Caco-2 (cell line): ENCODE data around the gene CYP20A1. TPM values are rescaled to one million over a fixed set of nuclear protein-coding genes. Genes with fewer than 3 reads are reported as not detected.

ENCODE experiments used
- BruUV-seq: library from RNA; stranded (reverse); fragments of 400-500 nt; replicated peaks from 2 replicates; lab custom pipeline; 2021; lab: Mats Ljungman, UMichigan
- CTCF ChIA-PET: fragments of 300-600 bp; sonication (Branson Sonifier 250); formaldehyde crosslinking; loops from one replicate; lab custom pipeline; 2022; ENCODE audit warnings: antibody characterized with exemption; lab: Charles Lee
- POLR2A ChIA-PET: fragments of 300-600 bp; sonication (Branson Sonifier 250); formaldehyde crosslinking; loops from one replicate; lab custom pipeline; 2022; ENCODE audit warnings: antibody characterized with exemption; lab: Charles Lee
- DNase-seq, 2 experiments: peaks; one replicate each; pipeline versions ENCODE4 v3.0.0 to v3.0.0-alpha.2; 2020 to 2022
- H3K27me3 ChIP-seq: replicated peaks from 2 replicates; pipeline ENCODE4 v1.6.0; 2011; ENCODE audit warnings: low read length; ENCODE audit not compliant: control insufficient read depth, insufficient read depth
- H3K36me3 ChIP-seq: 2 replicates; pipeline ENCODE4 v1.5.1; 2011; ENCODE audit warnings: low read length; ENCODE audit not compliant: control insufficient read depth, insufficient read depth
- H3K4me1 ChIP-seq: fragments of 250-450 bp; sonication (Bioruptor Pico); 2 replicates; pipeline ENCODE4 v1.5.1; 2020; ENCODE audit warnings: mild to moderate bottlenecking
- H3K4me3 ChIP-seq: 2 replicates; pipeline ENCODE4 v1.5.1; 2011; ENCODE audit warnings: low read depth, mild to moderate bottlenecking, control low read depth, low read length
- H3K9me3 ChIP-seq: fragments of 250-450 bp; sonication (Bioruptor Pico); 2 replicates; pipeline ENCODE4 v1.5.1; 2020; ENCODE audit warnings: mild to moderate bottlenecking, moderate library complexity
- H3K27ac Mint-ChIP-seq: one replicate; pipeline ENCODE4 v1.8.0; 2022; ENCODE audit warnings: mixed read lengths; ENCODE audit not compliant: unreplicated experiment
- H3K27me3 Mint-ChIP-seq: one replicate; pipeline ENCODE4 v1.8.0; 2022; ENCODE audit warnings: mixed read lengths; ENCODE audit not compliant: insufficient read depth, unreplicated experiment
- H3K36me3 Mint-ChIP-seq: one replicate; pipeline ENCODE4 v1.8.0; 2022; ENCODE audit warnings: mild to moderate bottlenecking, mixed read lengths; ENCODE audit not compliant: insufficient read depth, unreplicated experiment
- H3K4me1 Mint-ChIP-seq: one replicate; pipeline ENCODE4 v1.8.0; 2022; ENCODE audit warnings: low read depth, mixed read lengths; ENCODE audit not compliant: unreplicated experiment
- H3K4me3 Mint-ChIP-seq: one replicate; pipeline ENCODE4 v1.8.0; 2022; ENCODE audit warnings: mild to moderate bottlenecking, moderate library complexity, mixed read lengths; ENCODE audit not compliant: unreplicated experiment
- H3K9me3 Mint-ChIP-seq: one replicate; pipeline ENCODE4 v1.8.0; 2022; ENCODE audit warnings: mixed read lengths; ENCODE audit not compliant: unreplicated experiment
- intact Hi-C: fragments of 100-400 bp; cut with micrococcal nuclease; formaldehyde crosslinking; loops from one replicate; pipeline ENCODE4 v1.10.0; 2022; ENCODE audit not compliant: unreplicated experiment
- total RNA-seq: library from RNA; stranded (reverse); gene quantifications from 2 replicates; pipeline ENCODE4 v1.2.3, GENCODE V29; 2022
- TF ChIP-seq, protein P1 (sequence below), 2 experiments: fragments of 200-600 bp in 1 of 2; IDR thresholded peaks; 1 replicate in 1 of 2; 2 replicates in 1 of 2; pipeline versions ENCODE4 v1.5.1 to v1.8.0; 2011 to 2022; ENCODE audit warnings: antibody characterized with exemption in 1 of 2, control low read depth in 1 of 2, inconsistent platforms in 1 of 2, low read depth in 1 of 2, low read length in 1 of 2, mild to moderate bottlenecking in 1 of 2, moderate library complexity in 1 of 2; ENCODE audit not compliant: insufficient read depth in 1 of 2, severe bottlenecking in 1 of 2, unreplicated experiment in 1 of 2

Gene CYP20A1
- total RNA-seq, 1 experiment from 2014 or later = 39.3 TPM

DNA sequence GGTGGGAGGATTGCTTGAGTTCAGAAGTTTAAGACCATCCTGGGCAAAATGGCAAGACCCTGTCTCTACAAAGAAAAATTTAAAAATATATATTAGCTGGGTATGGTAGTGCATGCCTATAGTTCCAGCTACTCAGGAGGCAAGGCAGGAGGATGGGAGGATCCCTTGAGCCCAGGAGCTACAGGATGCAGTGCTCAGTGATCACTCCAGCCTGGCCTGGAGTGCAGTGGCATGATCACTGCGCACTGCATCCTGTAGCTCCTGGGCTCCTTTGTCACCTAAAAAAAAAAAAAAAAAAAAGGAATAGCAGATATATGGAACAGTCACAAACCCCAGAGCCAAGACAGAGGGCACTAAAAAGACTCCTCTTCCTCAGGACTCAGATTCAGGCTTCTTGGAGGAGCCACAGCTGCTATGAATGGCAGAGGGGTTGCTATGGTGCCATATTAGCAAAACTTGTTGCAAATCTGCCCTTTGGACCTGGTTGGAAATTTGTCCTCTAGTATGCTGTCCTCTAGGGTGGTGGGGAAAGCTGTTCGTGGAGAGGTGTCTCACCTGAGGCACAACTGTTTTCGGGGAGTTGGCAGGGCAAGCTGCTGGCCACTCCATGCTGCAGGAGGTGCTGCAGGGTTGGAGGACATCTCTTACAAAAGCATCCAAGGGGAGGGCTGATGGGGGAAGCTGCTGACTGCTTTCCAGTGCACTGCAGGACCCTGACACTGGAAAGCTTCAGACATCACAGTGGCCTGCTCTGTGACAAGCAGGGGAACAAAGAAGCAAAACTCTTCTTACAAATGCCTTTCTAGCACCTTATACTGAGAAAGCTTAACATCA, 22.7 kb downstream of the CYP20A1 start:
- Histone ChIP-seq H3K36me3 (peaks cover 2% of the 10 kb centered on the region; the same call in 1 of the 2 replicates), H3K9me3 (no peaks in the 10 kb centered on the region), H3K4me3 (no peak overlapping the region), H3K27me3 (no peaks in the 10 kb centered on the region), H3K4me1 (no peaks in the 10 kb centered on the region)
- TF ChIP-seq, protein P1, sequence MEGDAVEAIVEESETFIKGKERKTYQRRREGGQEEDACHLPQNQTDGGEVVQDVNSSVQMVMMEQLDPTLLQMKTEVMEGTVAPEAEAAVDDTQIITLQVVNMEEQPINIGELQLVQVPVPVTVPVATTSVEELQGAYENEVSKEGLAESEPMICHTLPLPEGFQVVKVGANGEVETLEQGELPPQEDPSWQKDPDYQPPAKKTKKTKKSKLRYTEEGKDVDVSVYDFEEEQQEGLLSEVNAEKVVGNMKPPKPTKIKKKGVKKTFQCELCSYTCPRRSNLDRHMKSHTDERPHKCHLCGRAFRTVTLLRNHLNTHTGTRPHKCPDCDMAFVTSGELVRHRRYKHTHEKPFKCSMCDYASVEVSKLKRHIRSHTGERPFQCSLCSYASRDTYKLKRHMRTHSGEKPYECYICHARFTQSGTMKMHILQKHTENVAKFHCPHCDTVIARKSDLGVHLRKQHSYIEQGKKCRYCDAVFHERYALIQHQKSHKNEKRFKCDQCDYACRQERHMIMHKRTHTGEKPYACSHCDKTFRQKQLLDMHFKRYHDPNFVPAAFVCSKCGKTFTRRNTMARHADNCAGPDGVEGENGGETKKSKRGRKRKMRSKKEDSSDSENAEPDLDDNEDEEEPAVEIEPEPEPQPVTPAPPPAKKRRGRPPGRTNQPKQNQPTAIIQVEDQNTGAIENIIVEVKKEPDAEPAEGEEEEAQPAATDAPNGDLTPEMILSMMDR (IDR thresholded peaks at IDR 0.05; ENCODE audit: insufficient read depth in 1 of 2, low read depth in 1 of 2, low read length in 1 of 2, severe bottlenecking in 1 of 2, unreplicated experiment in 1 of 2) = no peak
- Mint-ChIP-seq H3K4me3 (no peak overlapping the region), H3K27me3 (no peaks in the 10 kb centered on the region), H3K4me1 (peaks cover 6% of the 10 kb centered on the region), H3K36me3 (peaks cover 25% of the 10 kb centered on the region), H3K9me3 (no peaks in the 10 kb centered on the region), H3K27ac (no peak overlapping the region)
- intact Hi-C loops = no loop called here
- ChIA-PET POLR2A (interaction anchor here (0.7 kb wide), 1 partner anchor 626 kb away, joined by 12 read pairs; no protein-coding TSS in a partner anchor), CTCF (interaction anchor here (0.7 kb wide), 1 partner anchor 274 kb away, joined by 3 read pairs; no protein-coding TSS in a partner anchor)
- BruUV-seq = no TSS peak
- DNase-seq = peak in 1 of 2 experiments; percentile 10

DNA sequence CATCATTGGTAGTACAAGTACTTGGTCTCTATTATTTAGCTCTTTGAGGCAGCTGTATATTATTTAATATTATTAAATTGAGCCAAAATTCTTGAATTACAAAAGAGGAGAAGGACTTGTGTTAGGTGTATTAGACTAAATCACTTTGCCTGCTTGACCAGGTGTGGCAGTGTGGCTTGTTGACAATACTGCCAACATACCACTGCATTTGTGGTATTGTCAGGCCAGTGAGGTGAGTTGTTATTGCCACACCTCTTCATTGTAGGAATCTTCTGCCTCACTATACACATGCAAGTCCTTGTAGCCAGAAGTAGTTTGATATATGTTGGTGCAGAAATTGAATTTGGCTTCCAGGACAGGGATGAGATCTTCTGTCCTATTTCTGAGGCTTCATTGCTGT, 40.5 kb downstream of the CYP20A1 start:
- H3K4me3 ChIP-seq = no peak overlapping the region
- no peak overlapping the region for H3K4me3 Mint-ChIP-seq
- ChIA-PET CTCF (no interaction called here), POLR2A (no interaction called here)
- H3K27ac Mint-ChIP-seq = no peak overlapping the region
- no peaks in the 10 kb centered on the region for H3K9me3 ChIP-seq
- H3K27me3 ChIP-seq = no peaks in the 10 kb centered on the region
- TF ChIP-seq, protein P1 (IDR thresholded peaks at IDR 0.05; ENCODE audit: insufficient read depth in 1 of 2, low read depth in 1 of 2, low read length in 1 of 2, severe bottlenecking in 1 of 2, unreplicated experiment in 1 of 2) = no peak
- BruUV-seq = no TSS peak
- no peaks in the 10 kb centered on the region for H3K4me1 Mint-ChIP-seq
- peaks cover 1% of the 10 kb centered on the region; the same call in 1 of the 2 replicates for H3K36me3 ChIP-seq
- H3K4me1 ChIP-seq = no peaks in the 10 kb centered on the region
- H3K36me3 Mint-ChIP-seq = peaks cover 42% of the 10 kb centered on the region
- H3K27me3 Mint-ChIP-seq = no peaks in the 10 kb centered on the region
- intact Hi-C loops = no loop called here
- no peaks in the 10 kb centered on the region for H3K9me3 Mint-ChIP-seq
- DNase-seq = no peak

DNA sequence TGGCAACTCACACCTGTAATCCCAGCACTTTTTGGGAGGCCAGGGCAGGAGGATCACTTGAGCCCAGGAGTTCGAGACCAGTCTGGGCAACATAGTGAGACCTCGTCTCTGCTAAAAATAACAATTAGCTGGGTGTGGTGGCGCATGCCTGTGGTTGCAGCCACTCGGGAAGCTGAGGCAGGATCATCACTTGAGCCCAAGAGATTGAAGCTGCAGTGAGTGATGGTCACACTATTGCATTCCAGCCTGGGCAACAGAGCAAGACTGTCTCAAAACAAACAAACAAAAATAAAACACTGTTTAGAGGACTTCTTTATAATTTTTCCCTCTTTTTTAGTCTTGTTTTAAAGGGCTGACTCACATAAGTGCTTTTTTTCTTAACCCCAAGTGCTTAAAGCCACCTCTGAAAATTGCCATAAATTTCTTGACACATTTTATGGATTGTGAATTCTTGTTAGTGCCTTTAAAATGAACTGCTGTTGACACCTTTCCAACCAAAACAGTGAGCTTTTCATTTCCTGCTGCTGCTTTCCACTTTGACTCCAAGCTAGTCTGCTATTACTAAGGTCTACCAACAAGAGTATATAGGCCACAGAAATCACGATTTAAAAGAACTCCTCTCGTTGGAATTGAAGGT, 41.7 kb downstream of the CYP20A1 start:
- no peaks in the 10 kb centered on the region for H3K9me3 Mint-ChIP-seq
- H3K27ac Mint-ChIP-seq = no peak overlapping the region
- no peaks in the 10 kb centered on the region for H3K4me1 Mint-ChIP-seq
- no peak overlapping the region for H3K4me3 Mint-ChIP-seq
- DNase-seq = no peak
- intact Hi-C loops = no loop called here
- POLR2A ChIA-PET = no interaction called here
- peaks cover 1% of the 10 kb centered on the region for H3K36me3 ChIP-seq
- H3K27me3 ChIP-seq = no peaks in the 10 kb centered on the region
- H3K9me3 ChIP-seq = no peaks in the 10 kb centered on the region
- BruUV-seq = no TSS peak
- H3K27me3 Mint-ChIP-seq = no peaks in the 10 kb centered on the region
- peaks cover 47% of the 10 kb centered on the region for H3K36me3 Mint-ChIP-seq
- TF ChIP-seq, protein P1 (IDR thresholded peaks at IDR 0.05; ENCODE audit: insufficient read depth in 1 of 2, low read depth in 1 of 2, low read length in 1 of 2, severe bottlenecking in 1 of 2, unreplicated experiment in 1 of 2) = no peak
- CTCF ChIA-PET = no interaction called here
- no peaks in the 10 kb centered on the region for H3K4me1 ChIP-seq
- H3K4me3 ChIP-seq = no peak overlapping the region
